GM12878 (cell line): ENCODE results near the gene SLX4IP.

ENCODE experiments used
- BHLHE40 ChIP-seq, 2 experiments: fragments of 450-650 bp in 1 of 2; IDR thresholded peaks; 2 replicates each; pipeline ENCODE4 v1.6.1; 2011 to 2017; ENCODE audit warnings: low read depth in 2 of 2, borderline replicate concordance in 1 of 2, improper control_type of control experiment in 1 of 2, low read length in 1 of 2, mild to moderate bottlenecking in 1 of 2
- DPF2 ChIP-seq: fragments of 450-650 bp; IDR thresholded peaks from 2 replicates; pipeline ENCODE4 v1.6.1; 2017; ENCODE audit warnings: mild to moderate bottlenecking
- EP300 ChIP-seq, 2 experiments: fragments of 150-350 bp in 1 of 2; IDR thresholded peaks; 2 replicates each; pipeline ENCODE4 v1.6.1; 2011 to 2012; ENCODE audit warnings: low read depth in 2 of 2, low read length in 2 of 2, borderline replicate concordance in 1 of 2, improper control_type of control experiment in 1 of 2, inconsistent platforms in 1 of 2; ENCODE audit not compliant: control insufficient read depth in 1 of 2
- ESRRA ChIP-seq: IDR thresholded peaks from 2 replicates; pipeline ENCODE4 v1.6.1; 2012; ENCODE audit warnings: mild to moderate bottlenecking, low read length, improper control_type of control experiment
- EZH2 ChIP-seq: IDR thresholded peaks from 2 replicates; pipeline ENCODE4 v1.6.1; 2012; ENCODE audit warnings: low read depth, mild to moderate bottlenecking, control low read depth, inconsistent platforms, low read length, borderline replicate concordance; ENCODE audit not compliant: control insufficient read depth
- IKZF1 ChIP-seq: fragments of 450-650 bp; conservative IDR thresholded peaks from 2 replicates; pipeline ENCODE4 v1.6.1; 2017; ENCODE audit warnings: antibody characterized with exemption, mild to moderate bottlenecking
- PKNOX1 ChIP-seq: fragments of 450-650 bp; IDR thresholded peaks from 2 replicates; pipeline ENCODE4 v1.6.1; 2016; ENCODE audit warnings: mild to moderate bottlenecking
- RCOR1 ChIP-seq: conservative IDR thresholded peaks from 2 replicates; pipeline ENCODE4 v1.6.1; 2012; ENCODE audit warnings: low read depth, low read length, improper control_type of control experiment
- REST ChIP-seq: IDR thresholded peaks from 2 replicates; pipeline ENCODE4 v1.6.1; 2012; ENCODE audit warnings: mild to moderate bottlenecking, low read depth, low read length
- SMC3 ChIP-seq: IDR thresholded peaks from 2 replicates; pipeline ENCODE4 v1.6.1; 2011; ENCODE audit warnings: low read length, improper control_type of control experiment, borderline replicate concordance
- ZBTB33 ChIP-seq: fragments of 450-650 bp; IDR thresholded peaks from 2 replicates; pipeline ENCODE4 v1.6.1; 2017; ENCODE audit warnings: mild to moderate bottlenecking

GRCh38 chr20:10523443-10523842, 88.3 kb downstream of the SLX4IP start:
- no peak for TF ChIP-seq PKNOX1
- no peak for TF ChIP-seq RCOR1
- no peak for TF ChIP-seq DPF2
- no peak for TF ChIP-seq BHLHE40 (IDR thresholded peaks at IDR 0.05; ENCODE audit: borderline replicate concordance in 1 of 2, low read depth in 2 of 2, low read length in 1 of 2)
- no peak for TF ChIP-seq REST
- TF ChIP-seq ZBTB33: no peak
- TF ChIP-seq EZH2: no peak
- TF ChIP-seq IKZF1: no peak
- TF ChIP-seq EP300 (IDR thresholded peaks at IDR 0.05; ENCODE audit: borderline replicate concordance in 1 of 2, control insufficient read depth in 1 of 2, low read depth in 2 of 2, low read length in 2 of 2): no peak
- no peak for TF ChIP-seq SMC3
- no peak for TF ChIP-seq ESRRA
